Ascending aorta (tissue), 2 donors: ENCODE measurements around the gene ZNF263. TPM values are rescaled to one million over a fixed set of nuclear protein-coding genes. Genes with fewer than 3 reads are reported as not detected.

Experiments
- DNase-seq, 2 donors: peaks; one replicate each; pipeline ENCODE4 v3.0.0-alpha.2; 2019; ENCODE audit warnings: low spot score in 2 of 2
- H3K27ac ChIP-seq, 2 donors: fragments of 200-600 bp; sonication (generic); one replicate each; pipeline ENCODE4 v1.5.1; 2016 to 2017; ENCODE audit warnings: mild to moderate bottlenecking in 1 of 2
- H3K27me3 ChIP-seq: fragments of 200-600 bp; sonication (generic); one replicate; pipeline ENCODE4 v1.5.1; 2017
- H3K36me3 ChIP-seq, 2 donors: fragments of 200-600 bp; sonication (generic); one replicate each; pipeline ENCODE4 v1.5.1; 2016
- H3K4me1 ChIP-seq, 2 donors: fragments of 200-600 bp; sonication (generic); one replicate each; pipeline ENCODE4 v1.5.1; 2016 to 2017; ENCODE audit warnings: mild to moderate bottlenecking in 1 of 2
- H3K4me3 ChIP-seq, 2 donors: fragments of 200-600 bp; sonication (generic); one replicate each; pipeline ENCODE4 v1.5.1; 2016 to 2017; ENCODE audit warnings: mild to moderate bottlenecking in 1 of 2
- H3K9me3 ChIP-seq, 2 donors: fragments of 200-600 bp; sonication (generic); one replicate each; pipeline ENCODE4 v1.5.1; 2016
- intact Hi-C: fragments of 100-400 bp; cut with DNase I; formaldehyde crosslinking; loops from one replicate; pipeline ENCODE4 v1.15.1; 2023
- total RNA-seq: library from RNA; depleted of rRNA; stranded (reverse); fragments of >200 nt; gene quantifications from one replicate; pipeline ENCODE4 v1.1.0, GENCODE V29; 2016
- TF ChIP-seq, protein P1 (sequence below), 3 experiments: fragments of 200-600 bp in 2 of 3; fragments of 450-650 bp in 1 of 3; sonication (generic) in 2 of 3; IDR thresholded peaks; one replicate each; pipeline ENCODE4 v1.5.1; 2016 to 2019; ENCODE audit warnings: antibody characterized with exemption in 3 of 3, mild to moderate bottlenecking in 1 of 3, moderate library complexity in 1 of 3

ZNF263 gene
- 61.8 TPM for total RNA-seq

DNA sequence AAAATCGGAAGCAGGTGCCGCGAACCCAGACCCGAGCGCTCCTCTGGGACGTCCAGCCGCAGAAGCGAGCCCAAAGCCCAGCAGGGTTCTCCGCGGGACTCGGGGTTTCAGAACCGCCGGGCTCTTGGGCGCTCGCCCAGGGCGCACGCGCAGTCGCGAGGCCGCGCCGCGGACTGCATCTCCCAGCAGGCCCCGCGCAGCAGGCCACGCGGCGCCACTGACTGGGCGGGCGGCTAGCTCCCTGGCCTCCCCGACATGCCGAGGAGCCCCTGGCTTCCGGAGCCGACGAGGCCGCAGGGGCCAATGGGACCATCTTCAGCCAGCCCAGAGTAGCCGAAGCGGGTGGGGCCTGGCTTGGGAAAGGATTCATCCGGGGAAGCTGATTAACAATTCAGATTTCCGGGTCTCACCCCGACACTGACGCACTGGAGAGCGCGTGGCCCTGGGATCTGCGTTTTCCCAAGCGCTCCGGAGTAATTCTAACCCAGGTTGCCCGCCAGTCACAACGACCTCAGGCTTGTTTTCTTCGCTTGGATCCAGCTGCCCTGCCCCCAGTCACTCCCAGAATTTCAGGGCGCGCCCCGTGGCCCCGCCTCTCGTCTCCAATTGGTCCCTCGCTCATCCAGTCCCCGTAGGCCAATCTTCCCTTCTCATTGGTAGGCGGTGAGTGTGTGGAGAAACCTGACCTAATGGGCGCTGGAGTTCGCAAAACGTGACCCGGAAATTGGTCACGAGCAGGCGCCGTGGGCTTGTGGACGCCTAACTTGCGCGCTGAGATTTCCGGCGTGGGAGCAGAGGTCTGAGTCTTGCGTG is at the start of gene ZNF263:
Gene ZNF263, plus strand, starts transcription at position 762 of the 813 bp plus-strand sequence. CDS start 328 bp downstream, outside the sequence.
- TF ChIP-seq, protein P1, sequence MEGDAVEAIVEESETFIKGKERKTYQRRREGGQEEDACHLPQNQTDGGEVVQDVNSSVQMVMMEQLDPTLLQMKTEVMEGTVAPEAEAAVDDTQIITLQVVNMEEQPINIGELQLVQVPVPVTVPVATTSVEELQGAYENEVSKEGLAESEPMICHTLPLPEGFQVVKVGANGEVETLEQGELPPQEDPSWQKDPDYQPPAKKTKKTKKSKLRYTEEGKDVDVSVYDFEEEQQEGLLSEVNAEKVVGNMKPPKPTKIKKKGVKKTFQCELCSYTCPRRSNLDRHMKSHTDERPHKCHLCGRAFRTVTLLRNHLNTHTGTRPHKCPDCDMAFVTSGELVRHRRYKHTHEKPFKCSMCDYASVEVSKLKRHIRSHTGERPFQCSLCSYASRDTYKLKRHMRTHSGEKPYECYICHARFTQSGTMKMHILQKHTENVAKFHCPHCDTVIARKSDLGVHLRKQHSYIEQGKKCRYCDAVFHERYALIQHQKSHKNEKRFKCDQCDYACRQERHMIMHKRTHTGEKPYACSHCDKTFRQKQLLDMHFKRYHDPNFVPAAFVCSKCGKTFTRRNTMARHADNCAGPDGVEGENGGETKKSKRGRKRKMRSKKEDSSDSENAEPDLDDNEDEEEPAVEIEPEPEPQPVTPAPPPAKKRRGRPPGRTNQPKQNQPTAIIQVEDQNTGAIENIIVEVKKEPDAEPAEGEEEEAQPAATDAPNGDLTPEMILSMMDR (IDR thresholded peaks at IDR 0.05), result no peak
- H3K9me3 ChIP-seq, result peaks cover 18% of the 10 kb centered on the region in 2 donors
- H3K4me3 ChIP-seq, result peak within 1 kb of the TSS; percentile 92 to 96
- H3K27me3 ChIP-seq, result no peaks in the 10 kb centered on the region
- H3K36me3 ChIP-seq, result peaks cover 24 to 30% of the 10 kb centered on the region in 2 donors
- H3K27ac ChIP-seq, result peak within 1 kb of the TSS; percentile 95 to 100
- intact Hi-C loops, result loop anchor here (1.0 to 5.0 kb wide), 7 partner anchors 19 to 175 kb away; partner anchors contain the start of genes NAA60, TIGD7, ZNF174 and ZNF200
- peak; percentile 87 to 98 for DNase-seq
- H3K4me1 ChIP-seq, result peaks cover 12 to 13% of the 10 kb centered on the region in 2 donors

- H3K27me3 ChIP-seq, result no peaks in the 10 kb centered on the region
- intact Hi-C loops, result loop anchor here (2.0 kb wide), 1 partner anchor 70 kb away; the partner anchor contains the start of genes TIGD7 and ZNF75A
- H3K27ac ChIP-seq, result peak overlapping the region; percentile 94 to 97
- peaks cover 34 to 37% of the 10 kb centered on the region in 2 donors for H3K36me3 ChIP-seq
- TF ChIP-seq, protein P1 (IDR thresholded peaks at IDR 0.05), result no peak
- peaks cover 5 to 19% of the 10 kb centered on the region in 2 donors for H3K9me3 ChIP-seq
- H3K4me3 ChIP-seq, result peak overlapping the region; percentile 84 to 97
- peaks cover 0 to 8% of the 10 kb centered on the region in 2 donors for H3K4me1 ChIP-seq
- no peak for DNase-seq
Observed at GRCh38 chr16:3234543-3234856, 48.8 kb upstream of the ZNF263 start.

GRCh38 chr16:3234857-3235561 is 48.3 kb upstream of the ZNF263 start, which contains the start of gene ZNF200:
Gene ZNF200 (minus strand): TSS chr16:3235158. CDS start chr16:3233755, 1,403 bp downstream.
- Histone ChIP-seq H3K36me3 (peaks cover 29 to 32% of the 10 kb centered on the region in 2 donors), H3K27ac (peak within 1 kb of the TSS; percentile 94 to 97), H3K4me1 (peaks cover 0 to 8% of the 10 kb centered on the region in 2 donors), H3K4me3 (peak within 1 kb of the TSS; percentile 84 to 97), H3K27me3 (no peaks in the 10 kb centered on the region), H3K9me3 (peaks cover 3 to 14% of the 10 kb centered on the region in 2 donors)
- peak; percentile 79 to 97 for DNase-seq
- intact Hi-C loops, result loop anchor here (1.0 to 2.0 kb wide), 4 partner anchors 29 to 166 kb away; partner anchors contain the start of genes TIGD7, ZNF174, ZNF263 and ZNF75A
- TF ChIP-seq, protein P1 (IDR thresholded peaks at IDR 0.05), result no peak

- peaks cover 0 to 3% of the 10 kb centered on the region in 2 donors for H3K9me3 ChIP-seq
- no peaks in the 10 kb centered on the region for H3K27me3 ChIP-seq
- peaks cover 21 to 22% of the 10 kb centered on the region in 2 donors for H3K36me3 ChIP-seq
- TF ChIP-seq, protein P1 (IDR thresholded peaks at IDR 0.05), result no peak
- peak in 1 of 2 donors; percentile 72 for DNase-seq
- H3K4me3 ChIP-seq, result no peak overlapping the region
- H3K4me1 ChIP-seq, result peaks cover 0 to 8% of the 10 kb centered on the region in 2 donors
- intact Hi-C loops, result loop anchor here (1.0 to 2.0 kb wide), 4 partner anchors 28 to 165 kb away; partner anchors contain the start of genes TIGD7, ZNF174, ZNF263 and ZNF75A
- H3K27ac ChIP-seq, result no peak overlapping the region
Observed at GRCh38 chr16:3235856-3236669, 47.2 kb upstream of the ZNF263 start.

- H3K27ac ChIP-seq, result no peak overlapping the region
- no peaks in the 10 kb centered on the region for H3K4me1 ChIP-seq
- no peak for DNase-seq
- H3K4me3 ChIP-seq, result no peak overlapping the region
- no peaks in the 10 kb centered on the region for H3K36me3 ChIP-seq
- intact Hi-C loops, result no loop called here
- TF ChIP-seq, protein P1 (IDR thresholded peaks at IDR 0.05), result no peak
- H3K9me3 ChIP-seq, result no peaks in the 10 kb centered on the region
- H3K27me3 ChIP-seq, result no peaks in the 10 kb centered on the region
Observed at GRCh38 chr16:3241761-3242160, 41.5 kb upstream of the ZNF263 start.
